ENCODE measurements around the gene WNK2. TPM values are rescaled to one million over a fixed set of nuclear protein-coding genes. Genes with fewer than 3 reads are reported as not detected.

Gene WNK2
- total and polyA plus RNA-seq, 2 of the 4 experiments (the other 2 are of a cell fraction), result not detected

DNA sequence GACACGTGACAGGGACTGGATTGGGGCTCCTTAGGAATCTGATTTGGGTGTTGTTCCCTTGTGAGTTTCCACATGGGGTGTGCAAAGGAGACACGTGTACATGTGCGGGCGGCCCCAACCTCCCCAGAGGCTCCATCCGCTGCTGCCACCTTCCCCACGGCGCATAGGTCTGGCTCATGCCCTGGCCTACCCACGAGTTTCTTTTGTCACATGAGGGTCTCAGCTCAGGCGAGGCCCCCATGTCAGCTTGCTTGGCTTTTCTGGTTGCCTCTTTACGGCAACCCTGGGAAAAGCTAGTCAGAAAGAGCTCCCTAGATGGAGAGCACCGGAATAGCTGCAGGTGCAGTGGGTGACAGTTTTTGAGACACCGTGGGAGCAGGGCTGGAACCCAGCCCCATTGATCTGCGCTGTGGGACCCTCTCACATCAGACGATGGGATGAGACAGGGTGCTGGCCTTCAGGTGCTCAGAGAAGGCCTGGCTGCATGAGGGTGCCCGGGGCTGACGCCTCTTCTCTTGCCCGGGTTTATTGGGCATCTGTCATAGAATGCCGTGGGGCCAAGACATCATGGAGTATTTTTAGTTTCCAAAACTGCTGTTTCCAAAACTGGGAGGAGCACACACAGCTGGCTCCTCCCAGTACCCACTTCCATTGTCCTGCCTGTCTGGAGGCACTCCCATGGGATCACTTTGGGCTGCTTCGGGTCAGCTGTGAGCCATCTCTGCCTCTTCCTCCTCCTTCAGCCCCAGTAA, 107.8 kb downstream of the WNK2 start:
- no peak overlapping the region for H4K8ac ChIP-seq (ENCODE audit: low read depth in 2 of 2, low read length in 2 of 2)
- H3K23ac ChIP-seq (ENCODE audit: low read depth, low read length), result no peak overlapping the region
- H3K4me1 ChIP-seq (ENCODE audit: control insufficient read depth, insufficient read depth, low read length), result no peaks in the 10 kb centered on the region
- H3K4ac ChIP-seq (ENCODE audit: low read depth, low read length), result no peak overlapping the region
- no peak overlapping the region for H2AFZ ChIP-seq (replicated peaks; ENCODE audit: low read length, poor library complexity)
- H4K91ac ChIP-seq (ENCODE audit: insufficient read depth, low read depth, low read length), result no peak overlapping the region
- BruUV-seq (replicated peaks), result no TSS peak
- no peak overlapping the region for H2AK5ac ChIP-seq (ENCODE audit: low read depth, low read length)
- 70% methylated on average over 8 of the region's 19 CpGs; no CpG with 5 or more reads in 1 of the 2 experiments for WGBS, 2 experiments (ENCODE audit: extremely low coverage in 2 of 2, insufficient read length in 1 of 2)
- H3K56ac ChIP-seq (ENCODE audit: extremely low read depth, insufficient read depth, low read length), result no peak overlapping the region
- H2AK9ac ChIP-seq (replicated peaks; ENCODE audit: low read depth, low read length, poor library complexity), result no peak overlapping the region
- no peak overlapping the region for H2BK120ac ChIP-seq (ENCODE audit: low read depth, low read length)
- H4K5ac ChIP-seq (ENCODE audit: low read depth, low read length), result no peak overlapping the region
- ChIA-PET CTCF (interaction anchor here (0.5 to 1.5 kb wide), 2 partner anchors 11 to 19 kb away, joined by 3 to 8 read pairs; no protein-coding TSS in a partner anchor), POLR2A (ENCODE audit: unreplicated experiment) (no interaction called here)
- TF ChIP-seq MXI1 (IDR thresholded peaks at IDR 0.05; ENCODE audit: borderline replicate concordance, low read depth, low read length) (no peak), CHD1 (IDR thresholded peaks at IDR 0.05; ENCODE audit: low read depth, low read length) (no peak), RAD21 (IDR thresholded peaks at IDR 0.05; ENCODE audit: low read length) (no peak), RCOR1 (IDR thresholded peaks at IDR 0.05; ENCODE audit: insufficient replicate concordance, low read length) (no peak), MAZ (IDR thresholded peaks at IDR 0.05; ENCODE audit: borderline replicate concordance, low read depth, low read length) (no peak), POLR2A (IDR thresholded peaks at IDR 0.05; ENCODE audit: low read depth, low read length) (no peak), CEBPB (IDR thresholded peaks at IDR 0.05; ENCODE audit: low read depth, low read length) (no peak), RFX5 (IDR thresholded peaks at IDR 0.05; ENCODE audit: low read depth, low read length) (no peak), BHLHE40 (IDR thresholded peaks at IDR 0.05; ENCODE audit: low read depth, low read length) (no peak)
- TF ChIP-seq, protein P1, sequence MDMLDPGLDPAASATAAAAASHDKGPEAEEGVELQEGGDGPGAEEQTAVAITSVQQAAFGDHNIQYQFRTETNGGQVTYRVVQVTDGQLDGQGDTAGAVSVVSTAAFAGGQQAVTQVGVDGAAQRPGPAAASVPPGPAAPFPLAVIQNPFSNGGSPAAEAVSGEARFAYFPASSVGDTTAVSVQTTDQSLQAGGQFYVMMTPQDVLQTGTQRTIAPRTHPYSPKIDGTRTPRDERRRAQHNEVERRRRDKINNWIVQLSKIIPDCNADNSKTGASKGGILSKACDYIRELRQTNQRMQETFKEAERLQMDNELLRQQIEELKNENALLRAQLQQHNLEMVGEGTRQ (IDR thresholded peaks at IDR 0.05; ENCODE audit: low read depth, low read length), result no peak
- TF ChIP-seq, protein P2, sequence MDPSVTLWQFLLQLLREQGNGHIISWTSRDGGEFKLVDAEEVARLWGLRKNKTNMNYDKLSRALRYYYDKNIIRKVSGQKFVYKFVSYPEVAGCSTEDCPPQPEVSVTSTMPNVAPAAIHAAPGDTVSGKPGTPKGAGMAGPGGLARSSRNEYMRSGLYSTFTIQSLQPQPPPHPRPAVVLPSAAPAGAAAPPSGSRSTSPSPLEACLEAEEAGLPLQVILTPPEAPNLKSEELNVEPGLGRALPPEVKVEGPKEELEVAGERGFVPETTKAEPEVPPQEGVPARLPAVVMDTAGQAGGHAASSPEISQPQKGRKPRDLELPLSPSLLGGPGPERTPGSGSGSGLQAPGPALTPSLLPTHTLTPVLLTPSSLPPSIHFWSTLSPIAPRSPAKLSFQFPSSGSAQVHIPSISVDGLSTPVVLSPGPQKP (IDR thresholded peaks at IDR 0.05; ENCODE audit: borderline replicate concordance, low read depth, low read length), result no peak
- H3K27ac ChIP-seq (ENCODE audit: insufficient read depth, low read length), result no peak overlapping the region
- no peaks in the 10 kb centered on the region for H4K20me1 ChIP-seq (ENCODE audit: insufficient read depth, low read length)
- no peaks in the 10 kb centered on the region for H3K9me3 ChIP-seq (ENCODE audit: control insufficient read depth, insufficient read depth, low read length)
- H3K4me3 ChIP-seq (ENCODE audit: insufficient read depth, low read depth, low read length), result no peak overlapping the region
- dilution Hi-C loops (cut with HindIII; ENCODE audit: low sequenced_read_pairs, unreplicated experiment) (no loop called here), intact Hi-C loops (cut with micrococcal nuclease) (no loop called here), in situ Hi-C loops (cut with MboI; ENCODE audit: low sequenced_read_pairs) (no loop called here)
- no peak overlapping the region for H2BK5ac ChIP-seq (ENCODE audit: low read depth, low read length, poor library complexity, severe bottlenecking)
- H3K79me1 ChIP-seq (ENCODE audit: low read depth in 1 of 2, low read length in 2 of 2), result no peaks in the 10 kb centered on the region
- peaks cover 5% of the 10 kb centered on the region for H3K27me3 ChIP-seq (ENCODE audit: control insufficient read depth, insufficient read depth, low read length)
- no peaks in the 10 kb centered on the region for H3K9me1 ChIP-seq (ENCODE audit: insufficient read depth, low read length)
- H3K36me3 ChIP-seq (ENCODE audit: control insufficient read depth, insufficient read depth, low read length), result no peaks in the 10 kb centered on the region
- H3K9ac ChIP-seq (ENCODE audit: low read depth, low read length), result no peak overlapping the region
- no peak overlapping the region for H3K18ac ChIP-seq (ENCODE audit: low read depth, low read length)
- no peak overlapping the region for H3K14ac ChIP-seq (replicated peaks; ENCODE audit: low read depth, low read length)
- no peak overlapping the region for H2BK15ac ChIP-seq (ENCODE audit: low read depth, low read length)
- DNase-seq (no peak), ATAC-seq (ENCODE audit: low read depth) (no peak)
- no peak overlapping the region for H3K4me2 ChIP-seq (ENCODE audit: low read depth, low read length)
- H2BK20ac ChIP-seq (ENCODE audit: low read depth, low read length), result no peak overlapping the region

Data from IMR-90 (cell line).